Measurements from ENCODE around the gene SLC1A2.
A peak's percentile ranks its signal among the peaks of the same experiment; 100 is the strongest.

The SLC1A2 gene

GRCh38 chr11:35377262-35377661 is 42.1 kb downstream of the SLC1A2 start:
- Mint-ChIP-seq H3K27me3 (peaks cover 4% of the 10 kb centered on the region), H3K9me3 (no peaks in the 10 kb centered on the region), H3K36me3 (ENCODE audit: low read depth) (no peaks in the 10 kb centered on the region), H3K4me3 (no peak overlapping the region), H3K27ac (no peak overlapping the region), H3K4me1 (ENCODE audit: low read depth) (peaks cover 19% of the 10 kb centered on the region)
- intact Hi-C loops (cut with micrococcal nuclease): no loop called here

- intact Hi-C loops (cut with micrococcal nuclease): no loop called here
- H3K4me1 Mint-ChIP-seq (ENCODE audit: low read depth): peaks cover 19% of the 10 kb centered on the region
- H3K27ac Mint-ChIP-seq: no peak overlapping the region
Observed at GRCh38 chr11:35376613-35377012, 42.7 kb downstream of the SLC1A2 start.

GRCh38 chr11:35376118-35376510 is 43.2 kb downstream of the SLC1A2 start:
- no peaks in the 10 kb centered on the region for H3K9me3 Mint-ChIP-seq
- H3K4me1 Mint-ChIP-seq (ENCODE audit: low read depth): peaks cover 20% of the 10 kb centered on the region
- H3K27ac Mint-ChIP-seq: no peak overlapping the region
- no peaks in the 10 kb centered on the region for H3K36me3 Mint-ChIP-seq (ENCODE audit: low read depth)
- intact Hi-C loops (cut with micrococcal nuclease): no loop called here
- H3K27me3 Mint-ChIP-seq: peaks cover 4% of the 10 kb centered on the region
- no peak overlapping the region for H3K4me3 Mint-ChIP-seq

More at GRCh38 chr11:35376613-35377012, 42.7 kb downstream of the SLC1A2 start:
- Mint-ChIP-seq H3K4me3 (no peak overlapping the region), H3K9me3 (no peaks in the 10 kb centered on the region), H3K36me3 (ENCODE audit: low read depth) (no peaks in the 10 kb centered on the region), H3K27me3 (peaks cover 4% of the 10 kb centered on the region)

GRCh38 chr11:35375332-35376117 is 43.8 kb downstream of the SLC1A2 start:
- peaks cover 4% of the 10 kb centered on the region for H3K27me3 Mint-ChIP-seq
- no peak overlapping the region for H3K27ac Mint-ChIP-seq
- intact Hi-C loops (cut with micrococcal nuclease): no loop called here
- H3K36me3 Mint-ChIP-seq (ENCODE audit: low read depth): no peaks in the 10 kb centered on the region
- no peaks in the 10 kb centered on the region for H3K9me3 Mint-ChIP-seq
- H3K4me1 Mint-ChIP-seq (ENCODE audit: low read depth): peaks cover 17% of the 10 kb centered on the region
- H3K4me3 Mint-ChIP-seq: no peak overlapping the region

GRCh38 chr11:35373284-35373933 is 45.9 kb downstream of the SLC1A2 start:
- Mint-ChIP-seq H3K9me3 (no peaks in the 10 kb centered on the region), H3K36me3 (ENCODE audit: low read depth) (no peaks in the 10 kb centered on the region), H3K27me3 (peaks cover 4% of the 10 kb centered on the region), H3K4me3 (no peak overlapping the region), H3K4me1 (ENCODE audit: low read depth) (peaks cover 21% of the 10 kb centered on the region), H3K27ac (no peak overlapping the region)
- intact Hi-C loops (cut with micrococcal nuclease): no loop called here

- H3K36me3 Mint-ChIP-seq (ENCODE audit: low read depth): no peaks in the 10 kb centered on the region
- no peak overlapping the region for H3K27ac Mint-ChIP-seq
- peaks cover 4% of the 10 kb centered on the region for H3K27me3 Mint-ChIP-seq
- H3K4me3 Mint-ChIP-seq: no peak overlapping the region
- H3K4me1 Mint-ChIP-seq (ENCODE audit: low read depth): peaks cover 21% of the 10 kb centered on the region
- H3K9me3 Mint-ChIP-seq: no peaks in the 10 kb centered on the region
- intact Hi-C loops (cut with micrococcal nuclease): no loop called here
Observed at GRCh38 chr11:35372565-35373283, 46.6 kb downstream of the SLC1A2 start.

GRCh38 chr11:35367491-35367890 is 51.9 kb downstream of the SLC1A2 start:
- Mint-ChIP-seq H3K4me3 (no peak overlapping the region), H3K4me1 (ENCODE audit: low read depth) (peaks cover 51% of the 10 kb centered on the region), H3K27me3 (peaks cover 2% of the 10 kb centered on the region), H3K9me3 (peaks cover 10% of the 10 kb centered on the region), H3K36me3 (ENCODE audit: low read depth) (no peaks in the 10 kb centered on the region), H3K27ac (peak overlapping the region; percentile 63)
- intact Hi-C loops (cut with micrococcal nuclease): no loop called here

- Mint-ChIP-seq H3K4me1 (ENCODE audit: low read depth) (peaks cover 51% of the 10 kb centered on the region), H3K36me3 (ENCODE audit: low read depth) (no peaks in the 10 kb centered on the region), H3K9me3 (peaks cover 10% of the 10 kb centered on the region), H3K4me3 (no peak overlapping the region), H3K27me3 (peaks cover 2% of the 10 kb centered on the region), H3K27ac (peak overlapping the region; percentile 63)
- intact Hi-C loops (cut with micrococcal nuclease): no loop called here
Observed at GRCh38 chr11:35366798-35367197, 52.6 kb downstream of the SLC1A2 start.

GRCh38 chr11:35365961-35366360 is 53.4 kb downstream of the SLC1A2 start:
- Mint-ChIP-seq H3K4me3 (no peak overlapping the region), H3K4me1 (ENCODE audit: low read depth) (peaks cover 47% of the 10 kb centered on the region), H3K27ac (peak overlapping the region; percentile 63), H3K9me3 (peaks cover 10% of the 10 kb centered on the region), H3K36me3 (ENCODE audit: low read depth) (no peaks in the 10 kb centered on the region), H3K27me3 (no peaks in the 10 kb centered on the region)
- intact Hi-C loops (cut with micrococcal nuclease): no loop called here

GRCh38 chr11:35365395-35365794 is 54.0 kb downstream of the SLC1A2 start:
- H3K4me1 Mint-ChIP-seq (ENCODE audit: low read depth): peaks cover 46% of the 10 kb centered on the region
- no peak overlapping the region for H3K4me3 Mint-ChIP-seq
- H3K27ac Mint-ChIP-seq: no peak overlapping the region
- H3K9me3 Mint-ChIP-seq: peaks cover 10% of the 10 kb centered on the region
- intact Hi-C loops (cut with micrococcal nuclease): no loop called here
- H3K27me3 Mint-ChIP-seq: no peaks in the 10 kb centered on the region
- no peaks in the 10 kb centered on the region for H3K36me3 Mint-ChIP-seq (ENCODE audit: low read depth)

GRCh38 chr11:35363854-35364780 is 55.2 kb downstream of the SLC1A2 start:
- Mint-ChIP-seq H3K27me3 (no peaks in the 10 kb centered on the region), H3K36me3 (ENCODE audit: low read depth) (no peaks in the 10 kb centered on the region), H3K4me3 (no peak overlapping the region), H3K9me3 (peaks cover 10% of the 10 kb centered on the region), H3K27ac (no peak overlapping the region), H3K4me1 (ENCODE audit: low read depth) (peaks cover 51% of the 10 kb centered on the region)
- intact Hi-C loops (cut with micrococcal nuclease): no loop called here

- intact Hi-C loops (cut with micrococcal nuclease): no loop called here
- peak overlapping the region; percentile 8 for H3K27ac Mint-ChIP-seq
- H3K27me3 Mint-ChIP-seq: no peaks in the 10 kb centered on the region
- H3K9me3 Mint-ChIP-seq: peaks cover 10% of the 10 kb centered on the region
- H3K4me3 Mint-ChIP-seq: no peak overlapping the region
- H3K36me3 Mint-ChIP-seq (ENCODE audit: low read depth): no peaks in the 10 kb centered on the region
- H3K4me1 Mint-ChIP-seq (ENCODE audit: low read depth): peaks cover 57% of the 10 kb centered on the region
Observed at GRCh38 chr11:35363246-35363801, 56.0 kb downstream of the SLC1A2 start.

- no peaks in the 10 kb centered on the region for H3K27me3 Mint-ChIP-seq
- peak overlapping the region; percentile 8 for H3K27ac Mint-ChIP-seq
- peaks cover 10% of the 10 kb centered on the region for H3K9me3 Mint-ChIP-seq
- H3K4me1 Mint-ChIP-seq (ENCODE audit: low read depth): peaks cover 56% of the 10 kb centered on the region
- no peaks in the 10 kb centered on the region for H3K36me3 Mint-ChIP-seq (ENCODE audit: low read depth)
- intact Hi-C loops (cut with micrococcal nuclease): no loop called here
- H3K4me3 Mint-ChIP-seq: no peak overlapping the region
Observed at GRCh38 chr11:35362521-35362980, 56.8 kb downstream of the SLC1A2 start.

Measured in dendritic cell treated with granulocyte-macrophage colony-stimulating factor and Interleukin-4, amounts not matched to agents 40 ng/mL and 50 ng/mL, for 4 days (primary cell).